ENCODE measurements around the gene MVK.

Gene MVK

GRCh38 chr12:109567967-109568366 lies 5.6 kb upstream of the MVK start:
- ChIA-PET POLR2A (no interaction called here), CTCF (interaction anchor here (1.2 to 1.4 kb wide), 3 partner anchors 8 to 29 kb away, joined by 3 read pairs; no protein-coding TSS in a partner anchor)
- DNase-seq (ENCODE audit: extremely low spot score), result no peak
- TF ChIP-seq, protein P1, sequence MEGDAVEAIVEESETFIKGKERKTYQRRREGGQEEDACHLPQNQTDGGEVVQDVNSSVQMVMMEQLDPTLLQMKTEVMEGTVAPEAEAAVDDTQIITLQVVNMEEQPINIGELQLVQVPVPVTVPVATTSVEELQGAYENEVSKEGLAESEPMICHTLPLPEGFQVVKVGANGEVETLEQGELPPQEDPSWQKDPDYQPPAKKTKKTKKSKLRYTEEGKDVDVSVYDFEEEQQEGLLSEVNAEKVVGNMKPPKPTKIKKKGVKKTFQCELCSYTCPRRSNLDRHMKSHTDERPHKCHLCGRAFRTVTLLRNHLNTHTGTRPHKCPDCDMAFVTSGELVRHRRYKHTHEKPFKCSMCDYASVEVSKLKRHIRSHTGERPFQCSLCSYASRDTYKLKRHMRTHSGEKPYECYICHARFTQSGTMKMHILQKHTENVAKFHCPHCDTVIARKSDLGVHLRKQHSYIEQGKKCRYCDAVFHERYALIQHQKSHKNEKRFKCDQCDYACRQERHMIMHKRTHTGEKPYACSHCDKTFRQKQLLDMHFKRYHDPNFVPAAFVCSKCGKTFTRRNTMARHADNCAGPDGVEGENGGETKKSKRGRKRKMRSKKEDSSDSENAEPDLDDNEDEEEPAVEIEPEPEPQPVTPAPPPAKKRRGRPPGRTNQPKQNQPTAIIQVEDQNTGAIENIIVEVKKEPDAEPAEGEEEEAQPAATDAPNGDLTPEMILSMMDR (IDR thresholded peaks at IDR 0.05; ENCODE audit: control extremely low read depth, extremely low read depth, low read depth, missing control alignments), result no peak

DNA sequence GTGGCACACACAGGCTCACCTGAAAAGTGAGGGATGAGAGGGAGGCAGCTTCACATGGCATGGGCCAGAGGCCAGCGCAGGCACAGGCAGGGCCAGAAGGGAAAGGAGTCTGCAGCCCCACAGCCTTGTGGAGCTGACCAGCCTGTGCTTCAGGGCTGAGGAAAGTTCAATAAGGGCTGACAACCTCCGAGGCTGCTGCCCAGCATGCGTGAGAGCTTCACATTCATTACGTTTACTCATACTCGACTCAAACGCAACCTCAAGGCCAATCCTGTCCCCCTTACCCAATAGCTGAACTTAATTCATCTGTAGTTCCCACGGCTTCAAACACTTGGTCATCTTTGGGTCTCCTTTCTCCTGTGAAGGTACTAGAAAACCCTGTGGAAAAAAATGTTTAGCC lies 5.1 kb upstream of the MVK start:
- ChIA-PET POLR2A (no interaction called here), CTCF (interaction anchor here (1.0 to 1.4 kb wide), 5 partner anchors 8 to 28 kb away, joined by 3 read pairs; no protein-coding TSS in a partner anchor)
- DNase-seq (ENCODE audit: extremely low spot score), result no peak
- TF ChIP-seq, protein P1 (IDR thresholded peaks at IDR 0.05; ENCODE audit: control extremely low read depth, extremely low read depth, low read depth, missing control alignments), result no peak

DNA sequence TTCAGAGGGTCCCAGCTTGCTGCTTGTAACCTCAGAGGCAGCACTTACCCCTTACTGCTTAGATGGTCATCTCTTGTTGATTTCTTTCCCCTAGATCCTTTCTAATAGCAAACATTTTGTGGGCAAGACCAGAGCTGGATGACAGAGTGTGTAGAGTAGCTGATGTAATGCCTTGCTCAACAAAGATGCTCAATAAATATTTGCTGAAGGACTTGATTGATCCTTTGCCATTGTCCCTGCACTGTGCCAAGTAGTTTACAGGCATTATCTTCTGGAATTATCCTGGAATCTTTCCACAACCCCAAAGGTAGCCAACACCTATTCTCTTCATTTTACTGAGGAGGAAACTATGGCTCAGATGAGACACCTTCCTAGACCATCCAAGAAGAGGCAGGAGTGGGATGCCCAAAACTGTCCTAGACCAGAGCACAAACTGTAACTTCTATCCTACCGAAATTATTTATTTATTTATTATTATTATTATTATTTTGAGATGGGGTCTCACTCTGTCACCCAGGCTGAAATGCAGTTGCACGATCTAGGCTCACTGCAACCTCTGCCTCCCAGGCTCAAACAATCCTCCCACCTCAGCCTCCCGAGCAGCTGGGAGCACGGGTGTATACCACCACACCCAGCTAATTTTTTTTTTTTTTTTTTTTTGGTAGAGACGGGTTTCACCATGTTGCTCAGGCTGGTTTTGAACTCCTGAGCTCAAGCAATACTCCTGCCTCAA lies 1.7 kb upstream of the MVK start:
- CTCF ChIA-PET, result interaction anchor here (1.0 to 5.4 kb wide), 4 partner anchors 10 to 273 kb away, joined by 3 to 41 read pairs (median 4); no protein-coding TSS in a partner anchor
- TF ChIP-seq, protein P1 (IDR thresholded peaks at IDR 0.05; ENCODE audit: control extremely low read depth, extremely low read depth, low read depth, missing control alignments), result no peak
- DNase-seq (ENCODE audit: extremely low spot score), result no peak
- POLR2A ChIA-PET, result no interaction called here

DNA sequence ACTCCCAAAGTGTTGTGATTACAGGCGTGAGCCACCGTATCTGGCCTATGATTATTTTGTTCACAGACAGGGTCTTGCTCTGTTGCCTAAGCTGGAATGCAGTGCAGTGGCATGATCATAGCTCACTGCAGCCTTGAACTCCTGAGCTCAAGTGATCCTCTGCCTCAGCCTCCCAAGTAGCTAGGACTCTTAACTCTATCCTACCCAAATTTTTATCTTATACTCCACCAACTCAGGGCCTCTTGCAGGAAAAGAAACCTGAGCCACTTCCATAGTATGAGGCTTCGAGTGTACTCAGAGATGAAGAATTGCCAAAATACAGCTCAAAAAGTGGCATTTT lies 1.1 kb upstream of the MVK start:
- CTCF ChIA-PET, result interaction anchor here (1.0 to 5.4 kb wide), 3 partner anchors 25 to 273 kb away, joined by 3 to 41 read pairs (median 4); no protein-coding TSS in a partner anchor
- TF ChIP-seq, protein P1 (IDR thresholded peaks at IDR 0.05; ENCODE audit: control extremely low read depth, extremely low read depth, low read depth, missing control alignments), result no peak
- DNase-seq (ENCODE audit: extremely low spot score), result no peak
- POLR2A ChIA-PET, result no interaction called here

DNA sequence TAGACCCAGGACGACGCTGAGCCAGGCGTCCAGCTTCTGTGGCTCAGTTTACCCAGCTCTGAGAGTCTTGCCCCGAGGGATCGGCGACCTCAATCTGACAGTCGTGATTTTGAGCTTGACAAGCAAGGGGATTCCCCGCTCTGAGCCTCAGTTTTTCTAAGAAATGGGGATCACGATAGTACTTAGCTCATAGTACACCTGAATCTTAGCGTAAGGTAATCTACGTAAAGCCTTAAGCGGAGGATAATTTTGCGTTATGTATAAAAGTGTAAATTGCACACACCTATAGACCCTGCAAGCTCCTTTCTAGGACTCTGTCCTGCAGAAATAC lies 285 bp downstream of the MVK start:
- CTCF ChIA-PET, result interaction anchor here (0.7 to 5.4 kb wide), 5 partner anchors 13 to 26 kb away, joined by 3 to 41 read pairs (median 6); no protein-coding TSS in a partner anchor
- TF ChIP-seq, protein P1 (IDR thresholded peaks at IDR 0.05; ENCODE audit: control extremely low read depth, extremely low read depth, low read depth, missing control alignments), result no peak
- no peak for DNase-seq (ENCODE audit: extremely low spot score)
- POLR2A ChIA-PET, result no interaction called here

DNA sequence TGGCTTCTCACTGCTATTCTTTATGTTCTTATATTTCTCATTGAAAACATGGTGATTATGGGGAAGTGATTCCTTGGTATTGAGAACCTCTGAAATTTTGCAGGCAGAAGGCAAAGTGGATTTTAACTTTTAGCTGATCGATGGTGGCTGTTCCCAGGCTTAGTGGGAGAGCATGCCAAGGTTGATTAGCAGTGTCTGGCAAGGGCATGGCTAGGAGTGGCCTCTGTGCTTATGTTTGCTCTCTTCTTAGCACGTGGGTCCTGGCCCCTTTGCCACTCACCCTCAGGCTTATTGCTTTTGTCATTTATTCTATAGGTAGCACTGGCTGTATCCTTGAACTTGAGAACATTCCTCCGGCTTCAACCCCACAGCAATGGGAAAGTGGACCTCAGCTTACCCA lies 2.1 kb downstream of the MVK start:
- ChIA-PET POLR2A (interaction anchor here (0.7 kb wide), 1 partner anchor 127 kb away, joined by 4 read pairs; no protein-coding TSS in a partner anchor), CTCF (interaction anchor here (1.0 to 5.4 kb wide), 3 partner anchors 11 to 269 kb away, joined by 3 to 41 read pairs (median 3); no protein-coding TSS in a partner anchor)
- TF ChIP-seq, protein P1 (IDR thresholded peaks at IDR 0.05; ENCODE audit: control extremely low read depth, extremely low read depth, low read depth, missing control alignments), result no peak
- DNase-seq (ENCODE audit: extremely low spot score), result no peak

All from GM10248 (cell line).